ENCODE data around the gene MTHFD2L. TPM values are rescaled to one million over a fixed set of nuclear protein-coding genes. Genes with fewer than 3 reads are reported as not detected.

The MTHFD2L gene
- total RNA-seq, 1 experiment from 2014 or later: 16.9 TPM

DNA sequence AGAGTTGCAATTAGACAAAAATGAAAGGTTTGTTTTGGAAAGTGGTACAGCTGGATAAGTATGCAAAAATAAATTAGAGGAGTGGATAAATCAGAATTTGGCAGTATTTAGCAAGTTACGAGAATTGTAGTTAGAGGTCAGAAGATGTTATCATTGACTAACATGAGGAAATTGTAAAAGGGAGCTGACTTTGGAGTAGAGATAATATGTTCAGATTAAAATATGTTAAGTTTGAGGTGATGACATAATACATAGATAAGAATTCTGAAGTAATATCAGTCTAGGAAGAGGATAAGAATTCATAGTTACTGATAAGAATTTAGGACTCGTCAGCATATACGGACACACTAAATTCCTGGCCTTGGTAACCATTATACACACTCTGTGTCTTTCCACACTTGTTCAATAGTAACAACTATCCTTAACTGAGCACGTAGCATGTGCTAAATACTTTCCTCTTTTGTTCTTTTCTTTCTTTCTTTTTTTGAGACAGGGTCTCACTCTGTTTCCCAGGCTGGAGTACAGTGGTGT is 146.2 kb downstream of the MTHFD2L start:
- DNase-seq (ENCODE audit: low spot score): no peak

DNA sequence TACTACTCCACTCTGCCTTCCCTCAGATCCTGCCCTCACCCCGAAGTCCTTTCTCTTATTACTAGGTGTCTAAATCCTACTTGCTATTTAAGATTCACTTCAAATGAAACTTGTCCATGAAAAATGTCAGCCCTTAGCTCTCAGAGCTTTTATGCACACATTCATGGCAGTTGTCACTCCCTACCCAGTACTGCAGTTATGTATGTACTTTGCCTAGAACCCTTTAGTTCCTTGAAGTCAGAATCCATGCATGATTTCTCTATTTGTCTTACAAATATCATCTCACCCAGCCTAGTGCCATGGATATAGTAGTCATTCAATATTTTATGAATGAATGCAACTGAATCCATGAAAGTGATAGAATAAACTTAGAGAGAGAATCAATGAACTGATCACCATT is 147.1 kb downstream of the MTHFD2L start:
- DNase-seq (ENCODE audit: low spot score): no peak

DNA sequence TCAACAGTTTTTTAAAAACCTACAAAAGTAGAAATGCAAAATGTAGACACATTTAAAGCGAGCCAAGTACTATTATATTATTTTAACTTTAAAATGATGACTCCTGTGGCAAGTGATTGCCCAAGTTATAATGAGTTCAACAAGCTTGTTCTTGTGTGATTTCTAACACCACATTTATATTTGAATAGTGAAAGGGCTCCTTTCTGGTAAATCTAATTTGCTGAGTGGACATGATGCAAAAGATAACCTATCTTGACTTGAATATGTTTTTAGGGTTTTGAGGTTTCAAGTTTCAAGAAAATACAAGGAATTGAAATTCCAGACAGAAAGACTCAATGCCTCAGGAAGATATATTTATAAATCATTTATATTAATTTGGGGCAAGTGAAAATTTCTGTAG is 149.3 kb downstream of the MTHFD2L start:
- DNase-seq (ENCODE audit: low spot score): no peak

DNA sequence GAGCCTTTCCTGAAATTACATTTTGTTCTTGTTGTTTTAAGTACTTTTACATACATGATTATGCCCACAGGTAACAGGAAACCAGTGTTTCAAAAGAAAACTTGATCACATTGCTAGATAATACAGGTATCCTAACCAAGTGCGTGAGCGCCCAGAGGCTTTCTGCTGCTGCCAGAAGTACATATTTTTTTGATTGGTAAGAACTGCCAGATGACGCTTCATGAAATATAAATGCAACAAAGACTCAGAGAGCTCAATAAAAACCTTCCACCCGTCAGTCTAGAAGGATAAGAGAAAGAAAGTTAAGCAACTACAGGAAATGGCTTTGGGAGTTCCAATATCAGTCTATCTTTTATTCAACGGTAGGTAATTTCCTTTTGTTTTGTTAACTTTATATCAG is 150.3 kb downstream of the MTHFD2L start, which contains the start of gene EPGN:
TSS of gene EPGN (plus strand) at position 256 of the 400 bp plus-strand sequence. CDS start at position 320, 64 bp downstream.
- DNase-seq (ENCODE audit: low spot score): no peak

DNA sequence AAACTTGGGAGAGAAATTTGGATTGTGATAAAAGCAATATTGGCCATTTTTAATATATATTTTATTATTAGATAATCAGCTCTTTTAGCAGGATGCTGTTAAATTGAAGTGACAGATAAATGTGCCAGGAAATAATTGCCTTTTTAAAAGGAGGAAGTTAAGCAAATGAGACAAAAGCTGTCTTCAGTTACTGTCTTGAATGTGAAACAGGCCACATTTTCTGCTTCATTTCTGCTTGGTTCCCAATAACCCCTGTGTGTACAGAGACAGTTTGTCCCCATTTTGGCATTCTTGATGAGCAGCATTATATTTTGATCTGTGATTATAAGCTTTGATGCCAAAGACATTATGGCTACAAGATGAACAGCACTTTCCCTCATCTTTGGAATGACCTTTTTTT is 151.3 kb downstream of the MTHFD2L start:
- no peak for DNase-seq (ENCODE audit: low spot score)

DNA sequence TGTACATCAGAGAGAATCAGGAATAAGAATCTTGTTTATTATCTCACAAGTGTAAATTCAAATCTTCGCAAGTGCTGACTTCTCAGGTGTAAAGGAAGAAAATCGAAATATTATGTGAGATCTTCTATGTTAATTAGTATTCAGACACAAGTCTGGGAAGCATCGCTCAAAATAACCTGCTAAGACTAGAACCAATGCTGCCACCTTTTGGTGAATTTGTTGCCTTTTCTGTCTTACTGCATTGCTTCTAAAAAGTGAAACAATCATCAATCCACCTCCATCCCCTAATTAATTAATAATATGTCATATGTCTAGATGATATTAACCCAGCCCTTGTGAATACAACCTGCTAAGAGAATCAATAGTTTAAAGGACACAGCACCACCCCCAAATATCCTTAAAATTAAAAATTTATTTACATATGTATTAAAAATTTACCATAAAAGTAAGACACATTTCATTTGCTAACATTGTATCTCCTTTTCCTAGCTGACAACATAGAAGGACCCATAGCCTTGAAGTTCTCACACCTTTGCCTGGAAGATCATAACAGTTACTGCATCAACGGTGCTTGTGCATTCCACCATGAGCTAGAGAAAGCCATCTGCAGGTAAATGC is 153.9 kb downstream of the MTHFD2L start:
- DNase-seq (ENCODE audit: low spot score): peak; percentile 76

DNA sequence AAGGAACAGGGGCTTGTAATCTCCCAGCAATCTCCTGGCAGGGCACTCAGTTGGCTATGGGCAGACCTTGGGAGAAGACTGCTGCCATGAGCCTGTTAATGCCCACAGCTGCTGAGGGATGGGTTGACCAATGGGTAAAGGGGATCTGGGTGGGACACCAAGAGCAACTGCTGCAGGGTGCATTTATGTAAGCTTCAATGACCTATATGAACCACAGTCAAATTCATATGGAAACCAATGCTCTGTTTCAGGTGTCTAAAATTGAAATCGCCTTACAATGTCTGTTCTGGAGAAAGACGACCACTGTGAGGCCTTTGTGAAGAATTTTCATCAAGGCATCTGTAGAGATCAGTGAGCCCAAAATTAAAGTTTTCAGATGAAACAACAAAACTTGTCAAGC is 156.4 kb downstream of the MTHFD2L start:
- no peak for DNase-seq (ENCODE audit: low spot score)

DNA sequence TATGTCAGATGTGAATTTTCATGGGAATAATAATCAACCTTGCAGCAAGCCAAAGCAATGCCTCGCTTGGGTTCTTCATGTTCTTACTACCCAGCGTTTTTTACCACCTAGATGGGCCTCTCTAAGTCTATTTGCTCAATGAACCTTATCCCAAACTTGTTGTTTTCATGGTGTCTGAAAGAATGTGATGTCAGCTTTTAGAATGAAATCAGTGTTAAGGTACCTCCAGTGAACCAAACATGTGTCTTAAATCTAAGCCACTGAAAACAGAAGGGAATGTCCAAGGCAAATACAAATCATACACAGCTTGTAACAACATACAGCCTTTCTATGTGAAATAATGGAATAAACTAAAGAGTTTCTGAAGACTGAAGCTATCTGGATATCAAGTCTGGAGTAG is 157.0 kb downstream of the MTHFD2L start:
- no peak for DNase-seq (ENCODE audit: low spot score)

DNA sequence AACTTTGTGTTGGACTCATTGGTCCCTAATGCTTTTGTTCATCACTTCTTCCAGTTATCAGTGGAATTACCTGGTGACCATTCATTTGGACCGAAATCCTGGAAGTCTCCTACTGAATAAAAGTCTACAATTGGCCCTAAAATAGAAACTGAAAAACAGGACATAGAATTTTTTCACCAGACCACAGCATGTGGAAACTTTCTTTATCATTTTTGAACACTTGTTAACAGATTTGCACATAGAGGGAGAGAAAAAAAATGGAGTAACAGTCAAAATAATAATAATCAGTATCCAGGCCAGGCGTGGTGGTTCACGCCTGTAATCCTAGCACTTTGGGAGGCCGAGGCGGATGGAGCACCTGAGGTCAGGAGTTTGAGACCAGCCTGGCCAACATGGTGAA is 157.5 kb downstream of the MTHFD2L start:
- no peak for DNase-seq (ENCODE audit: low spot score)

DNA sequence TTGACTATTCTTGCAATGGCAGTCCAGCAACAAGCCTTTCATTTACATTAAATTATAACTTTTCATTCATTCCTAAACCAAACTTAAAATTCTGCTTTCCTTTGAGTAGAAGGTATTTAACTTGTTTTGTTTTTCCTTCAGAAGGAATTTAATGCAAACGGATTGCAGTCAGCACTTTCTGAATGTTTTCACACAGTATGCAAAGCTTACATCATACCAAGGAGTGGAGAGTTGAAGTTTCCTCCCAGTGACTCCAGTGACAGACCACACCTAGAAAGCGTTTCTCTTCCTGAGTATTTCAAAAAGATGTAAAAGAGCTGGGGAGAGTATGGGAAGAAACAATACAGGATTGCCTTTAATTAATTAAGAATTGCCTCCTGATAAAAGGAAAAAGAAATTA is 158.5 kb downstream of the MTHFD2L start:
- peak; percentile 41 for DNase-seq (ENCODE audit: low spot score)

DNA sequence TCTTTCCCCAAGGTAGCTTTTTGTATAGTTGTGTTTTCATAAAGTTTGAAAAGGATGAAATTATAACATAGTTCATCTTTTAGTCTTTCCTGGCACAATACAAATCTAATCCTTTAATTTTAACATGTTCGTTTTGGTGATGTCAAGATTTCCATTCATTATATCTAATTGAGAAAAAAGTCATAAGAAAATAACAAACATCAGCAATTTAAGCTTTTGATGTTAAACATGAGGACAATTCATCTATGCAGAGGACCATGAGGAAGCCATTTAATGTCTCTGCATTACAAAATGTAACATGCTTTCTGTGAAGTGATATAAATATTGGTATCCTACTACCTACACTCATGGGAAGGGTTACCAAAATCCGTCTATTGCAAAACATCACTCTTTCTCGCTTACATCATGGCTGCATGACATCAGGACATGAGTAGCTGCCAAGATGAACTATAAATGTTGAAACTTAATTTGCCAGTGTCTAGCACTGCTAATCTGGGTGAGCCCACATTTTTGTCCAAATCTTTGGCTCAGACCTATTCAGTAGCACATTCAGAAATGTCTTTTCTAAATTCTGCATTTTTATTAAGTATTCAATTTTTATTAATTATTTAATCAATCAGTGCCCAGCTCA is 159.8 kb downstream of the MTHFD2L start:
- DNase-seq (ENCODE audit: low spot score): no peak

DNA sequence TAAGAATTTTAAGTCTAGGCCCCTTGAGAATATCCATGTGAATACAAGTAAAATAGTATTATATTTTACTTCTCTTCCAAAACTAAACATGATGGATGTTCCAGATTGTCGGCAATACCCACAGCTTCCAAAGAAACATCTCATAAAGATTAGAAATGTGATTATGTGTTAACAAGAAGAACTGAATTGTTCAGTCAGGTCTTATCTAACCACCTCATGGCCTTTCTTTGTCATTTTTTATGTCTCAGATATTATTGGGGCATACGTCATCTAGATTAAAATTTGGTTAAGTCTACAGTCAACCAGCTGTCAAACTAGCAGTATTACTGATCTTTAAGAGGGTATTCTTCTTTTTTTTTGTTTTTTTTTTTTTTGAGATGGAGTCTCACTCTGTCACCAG is 160.4 kb downstream of the MTHFD2L start:
- no peak for DNase-seq (ENCODE audit: low spot score)

DNA sequence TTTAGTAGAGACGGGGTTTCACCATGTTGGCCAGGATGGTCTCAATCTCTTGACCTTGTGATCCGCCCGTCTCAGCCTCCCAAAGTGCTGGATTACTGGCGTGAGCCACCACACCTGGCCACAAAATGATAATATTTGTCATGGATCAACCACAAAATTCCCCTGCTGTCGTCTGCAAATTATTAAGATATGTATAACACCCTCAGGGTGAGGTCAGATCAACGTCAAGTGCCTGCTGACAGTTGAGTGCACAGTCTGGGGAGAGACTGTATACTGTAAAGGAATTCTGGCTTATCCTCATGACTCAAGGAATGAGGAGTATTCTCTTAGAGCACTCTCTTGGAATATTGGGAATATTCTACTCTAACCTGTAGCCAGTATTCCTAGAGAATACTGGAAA is 161.6 kb downstream of the MTHFD2L start:
- DNase-seq (ENCODE audit: low spot score): no peak

DNA sequence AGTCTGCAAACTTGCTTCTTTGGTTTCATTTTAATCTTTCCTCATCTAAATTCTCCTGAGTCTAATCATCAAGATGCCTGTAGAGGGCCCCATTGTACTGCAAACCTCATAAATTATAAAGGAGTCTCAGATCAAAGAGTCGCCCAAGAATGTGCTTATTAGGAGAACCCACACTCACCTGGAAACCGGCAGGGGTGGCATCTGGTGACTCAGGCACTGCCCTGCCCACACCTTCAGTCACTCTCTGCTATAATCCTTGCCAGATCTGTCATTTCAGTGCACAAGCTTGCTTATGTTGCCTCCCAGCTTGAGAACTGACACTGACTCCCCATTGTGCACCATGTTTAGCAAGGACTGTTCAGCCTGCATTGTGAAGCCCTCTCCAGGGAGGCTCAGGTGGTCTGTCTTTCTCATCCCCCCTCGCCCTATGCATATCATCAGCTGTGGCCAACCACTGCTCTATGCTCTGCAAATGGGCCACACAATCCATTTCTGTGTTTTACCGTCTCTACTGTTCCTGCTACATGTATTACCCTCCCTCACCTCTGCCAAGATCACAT is 162.7 kb downstream of the MTHFD2L start:
- DNase-seq (ENCODE audit: low spot score): peak; percentile 71

DNA sequence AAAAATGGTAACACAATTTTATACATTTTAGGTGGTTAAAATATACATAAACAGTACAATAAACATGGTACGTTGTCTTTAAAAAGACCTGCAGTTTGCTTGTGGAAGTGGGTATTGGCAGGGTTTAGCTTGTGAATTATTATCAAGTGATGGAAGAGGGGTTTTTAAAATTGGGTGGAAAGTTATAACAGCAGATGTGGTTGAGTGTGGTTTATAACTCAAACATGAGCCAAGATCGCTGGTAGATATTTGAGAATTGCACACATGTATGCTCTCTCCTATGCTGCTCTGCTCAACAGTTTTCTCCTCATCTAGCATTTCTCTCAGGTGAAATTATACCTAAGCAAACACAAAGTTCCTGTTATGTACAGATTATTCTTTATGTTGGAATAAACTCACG is 164.4 kb downstream of the MTHFD2L start:
- no peak for DNase-seq (ENCODE audit: low spot score)

DNA sequence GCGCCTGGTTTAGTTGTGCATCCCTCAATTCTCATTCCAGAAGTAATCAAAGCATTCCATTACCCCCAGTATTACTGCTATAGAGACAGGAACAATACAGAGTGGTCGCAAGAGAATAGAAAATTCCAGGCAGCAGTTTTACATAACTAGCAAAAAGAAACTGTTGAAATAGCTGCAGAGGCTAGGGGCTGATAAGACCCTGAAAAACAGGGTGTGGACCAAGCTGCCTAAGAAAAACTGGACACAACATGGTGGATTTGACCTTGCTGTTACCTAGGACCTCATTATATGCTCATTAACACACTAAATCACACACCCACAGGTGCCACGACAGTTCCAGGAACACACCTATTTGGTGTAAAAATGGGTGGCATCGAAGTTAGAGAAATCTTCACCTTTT is 165.7 kb downstream of the MTHFD2L start:
- DNase-seq (ENCODE audit: low spot score): no peak

DNA sequence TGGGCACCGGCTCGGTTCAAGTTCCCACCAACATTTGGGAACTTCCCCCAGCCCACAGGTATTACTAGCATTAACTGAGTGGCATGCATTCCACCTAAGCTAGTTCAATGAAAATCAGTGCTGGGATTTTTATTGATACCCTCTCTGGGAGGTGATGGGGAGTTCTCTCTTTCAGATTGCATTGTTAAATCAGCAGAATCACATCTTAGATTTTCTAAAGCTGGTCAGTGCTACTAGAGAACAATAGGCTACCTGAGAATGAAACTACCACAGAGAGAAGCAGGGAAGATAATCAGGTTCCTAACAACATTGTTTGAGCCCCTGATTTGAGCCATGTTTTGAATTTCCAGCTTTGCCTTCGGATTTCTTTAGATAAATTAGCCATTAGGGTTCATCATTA is 166.3 kb downstream of the MTHFD2L start:
- no peak for DNase-seq (ENCODE audit: low spot score)

DNA sequence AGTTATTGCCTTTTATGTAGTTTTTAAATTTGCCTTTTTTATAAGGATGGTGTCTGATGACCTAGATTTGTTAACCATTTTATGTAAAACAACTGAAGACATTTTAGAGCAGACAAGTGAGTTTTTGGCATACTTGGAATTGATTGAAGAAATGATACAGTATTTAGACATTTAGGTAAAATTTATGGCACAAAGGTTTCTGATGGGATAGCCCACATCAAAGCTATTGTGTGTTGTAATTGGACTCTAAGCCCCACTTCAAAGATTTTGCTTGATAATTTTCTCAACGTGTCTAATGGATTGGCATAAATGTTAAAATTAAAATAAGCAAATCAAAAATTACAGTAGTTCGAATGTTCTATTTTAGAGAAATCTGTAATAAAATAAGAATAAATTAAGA is 168.0 kb downstream of the MTHFD2L start:
- no peak for DNase-seq (ENCODE audit: low spot score)

DNA sequence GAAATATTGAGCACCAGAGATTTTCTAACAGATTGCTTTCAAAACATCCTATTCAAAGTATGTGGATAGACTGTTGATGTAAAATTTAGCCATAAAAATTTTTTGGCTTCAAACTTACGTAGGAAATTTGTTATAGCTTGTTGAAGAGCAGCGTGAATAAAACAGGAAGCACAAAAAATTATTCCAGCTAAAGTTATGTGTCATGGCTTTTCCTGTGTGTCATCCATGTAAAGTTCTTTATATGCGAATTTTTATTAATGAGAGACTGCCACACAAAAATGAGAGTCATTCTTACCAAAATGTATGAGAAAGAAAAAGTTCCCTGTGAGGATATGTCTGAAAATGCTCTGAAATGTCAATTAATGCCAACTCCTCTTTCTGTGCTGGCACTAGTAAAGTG is 169.8 kb downstream of the MTHFD2L start:
- DNase-seq (ENCODE audit: low spot score): no peak

DNA sequence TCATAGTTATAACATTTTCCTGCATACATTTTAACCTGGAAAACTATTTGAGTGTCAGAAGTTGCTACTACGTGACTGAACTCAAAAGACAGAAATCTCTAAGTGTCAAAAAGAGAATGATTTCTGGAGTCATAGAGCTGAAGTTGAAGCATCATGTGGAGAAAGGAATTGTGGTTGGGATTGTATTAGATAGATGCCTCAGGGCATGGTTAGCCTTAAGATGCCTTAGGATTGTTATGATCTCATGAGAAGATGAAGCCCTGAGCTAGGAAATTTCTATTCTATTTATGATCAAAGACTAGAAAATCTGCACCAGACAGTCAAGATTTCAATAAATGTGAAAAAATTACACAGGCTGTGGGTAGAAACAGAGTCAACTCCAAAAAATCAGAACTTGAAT is 170.6 kb downstream of the MTHFD2L start:
- no peak for DNase-seq (ENCODE audit: low spot score)

DNA sequence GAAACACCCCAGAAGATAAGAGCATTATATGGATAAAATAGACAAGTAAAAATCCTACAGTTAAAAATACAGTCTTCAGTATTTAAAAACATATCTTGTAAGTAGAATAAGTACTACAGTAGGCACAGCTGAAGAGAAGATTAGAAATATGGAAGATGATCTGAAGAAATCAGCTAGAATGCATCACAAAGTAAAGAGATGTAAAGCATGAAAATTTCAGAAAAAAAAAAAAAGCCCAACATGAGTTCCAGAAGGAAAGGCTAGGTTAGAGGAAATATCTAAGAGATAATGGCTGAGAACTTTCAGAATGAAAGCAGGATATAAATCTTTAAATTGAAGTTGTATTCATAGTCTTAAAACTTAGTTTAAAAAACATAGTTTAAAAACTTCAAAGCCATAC is 171.4 kb downstream of the MTHFD2L start:
- DNase-seq (ENCODE audit: low spot score): no peak

DNA sequence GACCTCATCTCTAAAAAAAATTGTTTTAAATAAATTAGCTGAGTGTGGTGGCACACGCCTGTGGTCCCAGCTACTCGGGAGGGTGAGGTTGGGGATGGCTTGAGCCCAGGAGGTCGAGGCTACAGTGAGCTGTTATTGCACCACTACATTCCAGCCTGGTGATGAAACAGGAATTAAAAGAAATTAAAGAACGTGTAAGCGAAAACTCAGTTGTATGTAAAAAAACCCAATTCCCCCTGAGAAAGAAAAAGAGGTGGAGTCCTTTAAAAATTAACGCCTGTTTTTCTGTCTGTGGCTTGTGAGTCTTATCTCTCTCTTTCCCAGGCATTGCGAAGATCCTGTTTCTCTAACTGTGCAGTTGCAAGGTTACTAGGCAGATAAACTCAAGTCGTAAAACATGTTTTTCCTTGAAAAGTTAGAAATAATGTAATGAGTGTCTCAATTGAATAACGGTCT is 172.4 kb downstream of the MTHFD2L start:
- peak; percentile 36 for DNase-seq (ENCODE audit: low spot score)

DNA sequence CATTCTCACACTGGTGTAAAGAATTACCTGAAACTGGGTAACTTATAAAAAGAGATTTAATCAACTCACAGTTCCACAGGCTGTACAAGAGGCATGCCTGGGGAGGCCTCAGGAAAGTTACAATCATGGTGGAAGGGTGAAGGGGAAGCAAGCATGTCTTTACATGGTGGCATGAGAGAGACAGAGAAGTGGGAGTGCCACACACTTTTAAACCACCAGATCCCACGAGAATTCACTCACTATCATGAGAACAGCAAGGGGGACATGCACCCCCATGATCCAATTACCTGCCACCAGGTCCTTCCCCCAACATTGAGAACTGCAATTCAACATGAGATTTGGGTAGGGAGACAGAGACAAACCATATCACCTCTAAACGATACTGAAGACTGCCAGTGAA is 173.3 kb downstream of the MTHFD2L start:
- DNase-seq (ENCODE audit: low spot score): no peak
